NCI-H2107 (cell line): ENCODE data around the gene ICE1.

ENCODE experiments used
- DNase-seq: peaks from one replicate; lab custom pipeline; 2025; lab: John Stamatoyannopoulos, UW

ICE1 gene

DNA sequence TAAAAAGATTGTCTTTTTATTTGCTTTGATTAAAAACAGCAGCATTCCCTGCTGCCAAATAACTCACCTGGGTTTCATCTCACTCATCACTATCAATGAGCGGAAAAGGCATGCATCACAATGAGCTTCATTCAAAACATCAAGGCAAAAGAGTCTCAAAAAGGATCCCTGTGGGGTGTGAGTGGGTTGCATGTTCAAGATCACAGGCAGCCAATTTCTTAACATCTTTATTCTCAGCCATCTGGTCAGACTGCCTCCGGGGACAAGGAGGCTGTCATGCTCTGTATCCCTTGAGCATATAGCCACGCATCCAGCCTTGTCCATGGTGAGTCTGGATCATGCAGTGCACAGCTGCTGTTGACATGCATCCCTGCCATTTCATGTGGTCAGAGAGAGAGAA, 117.1 kb downstream of the ICE1 start:
- no peak for DNase-seq
